HG02885 (cell line): Measurements from ENCODE around the gene STX8.

ENCODE experiments used
- ATAC-seq: cut with Tn5 transposase; IDR thresholded peaks from one replicate; pipeline ENCODE4 v1.9.1; 2021; ENCODE audit warnings: mild to moderate bottlenecking; ENCODE audit not compliant: unreplicated experiment, poor library complexity

The STX8 gene

DNA sequence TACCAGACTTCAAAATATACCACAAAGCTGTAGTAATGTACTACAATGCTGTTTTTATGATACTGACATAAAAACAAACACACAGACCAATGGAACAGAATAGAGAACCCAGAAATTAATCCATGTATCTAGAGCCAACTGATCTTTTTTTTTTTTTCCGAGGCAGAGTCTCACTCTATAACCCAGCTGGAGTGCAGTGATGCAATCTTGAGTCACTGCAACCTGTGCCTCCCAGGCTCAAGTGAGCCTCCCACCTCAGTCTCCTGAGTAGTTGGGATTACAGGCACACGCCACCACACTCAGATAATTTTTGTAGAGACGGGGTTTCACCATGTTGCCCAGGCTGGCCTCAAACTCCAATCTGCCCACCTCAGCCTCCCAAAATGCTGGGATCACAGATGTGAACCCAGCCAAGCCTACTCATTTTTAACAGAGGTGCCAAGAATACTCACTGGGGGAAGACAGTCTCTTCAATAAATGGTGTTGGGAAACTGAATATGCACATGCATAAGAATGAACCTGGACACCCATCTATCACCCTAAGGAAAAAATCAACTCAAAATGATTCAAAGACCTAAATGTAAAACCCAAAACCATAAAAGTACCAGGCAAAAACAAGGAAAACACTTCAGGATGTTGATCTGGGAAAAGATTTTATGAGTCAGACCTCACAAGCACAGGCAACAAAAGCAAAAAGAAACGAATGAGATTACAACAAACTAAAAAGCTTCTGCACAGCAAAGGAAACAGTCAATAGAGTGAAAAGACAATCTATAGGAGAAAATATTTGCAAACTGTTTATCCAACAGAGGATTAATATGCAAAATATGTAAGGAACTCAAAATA lies 63.1 kb downstream of the STX8 start:
- ATAC-seq: no peak

GRCh38 chr17:9509236-9509816 lies 66.3 kb downstream of the STX8 start:
- ATAC-seq: no peak

GRCh38 chr17:9499041-9499440 lies 76.6 kb downstream of the STX8 start:
- no peak for ATAC-seq

DNA sequence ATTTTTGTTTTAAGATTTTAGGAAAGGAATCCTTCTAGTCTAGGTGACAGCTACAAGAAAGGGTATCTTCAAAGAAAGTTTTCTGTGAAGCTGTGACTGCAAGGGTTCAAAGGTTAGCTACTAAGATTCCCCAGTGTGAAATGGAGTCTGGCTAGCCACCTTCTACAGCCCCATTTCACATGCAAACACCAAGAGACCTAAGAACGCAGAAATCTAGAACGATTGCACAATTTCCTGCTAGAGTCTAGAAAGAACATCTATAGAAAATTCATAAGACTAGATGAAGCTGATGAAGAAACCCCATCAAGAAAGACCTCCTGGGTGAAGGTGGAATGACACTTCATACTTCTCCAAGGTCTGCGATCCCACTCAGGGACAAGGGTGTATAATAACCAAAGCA lies 77.1 kb downstream of the STX8 start:
- no peak for ATAC-seq

GRCh38 chr17:9488556-9488955 lies 87.1 kb downstream of the STX8 start:
- no peak for ATAC-seq

DNA sequence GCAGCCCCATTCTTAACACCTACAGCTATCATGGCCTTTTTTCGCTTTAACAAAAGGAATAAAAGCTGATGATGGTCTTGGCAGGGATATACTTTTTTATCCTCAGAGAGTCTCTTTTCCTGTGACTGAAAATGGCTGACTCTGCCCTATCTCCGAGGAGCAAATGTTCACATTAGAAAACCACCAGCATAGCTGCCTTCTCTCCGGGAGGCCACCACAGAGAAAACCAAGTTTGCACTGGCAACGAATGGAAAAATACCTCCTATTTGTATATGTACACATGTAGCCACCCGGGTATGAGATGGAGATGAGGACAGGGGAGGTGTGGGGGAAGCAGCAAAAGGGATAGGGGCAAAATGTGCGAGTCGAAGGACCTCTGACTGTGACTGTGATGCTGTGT lies 88.2 kb downstream of the STX8 start:
- ATAC-seq: no peak

DNA sequence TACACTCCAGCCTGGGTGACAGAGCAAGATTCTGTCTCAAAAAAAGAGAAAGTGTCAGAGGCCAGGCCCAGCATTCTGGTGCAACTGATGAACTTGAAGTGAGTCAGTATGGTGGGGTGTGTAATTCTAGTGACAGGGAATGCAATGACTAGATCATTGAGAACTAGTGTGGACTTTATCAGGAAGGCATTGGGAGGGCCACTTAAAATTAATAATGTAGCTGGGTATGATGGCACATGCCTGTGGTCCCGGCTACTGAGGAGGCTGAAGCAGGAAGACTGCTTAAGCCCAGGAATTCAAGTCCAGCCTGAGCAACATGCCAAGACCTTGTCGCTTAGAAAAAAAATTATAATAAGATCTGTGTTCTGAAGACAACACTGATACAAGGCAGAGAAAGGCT lies 90.8 kb downstream of the STX8 start:
- no peak for ATAC-seq

- ATAC-seq: no peak
Measured at GRCh38 chr17:9479964-9480363, 95.7 kb downstream of the STX8 start.

DNA sequence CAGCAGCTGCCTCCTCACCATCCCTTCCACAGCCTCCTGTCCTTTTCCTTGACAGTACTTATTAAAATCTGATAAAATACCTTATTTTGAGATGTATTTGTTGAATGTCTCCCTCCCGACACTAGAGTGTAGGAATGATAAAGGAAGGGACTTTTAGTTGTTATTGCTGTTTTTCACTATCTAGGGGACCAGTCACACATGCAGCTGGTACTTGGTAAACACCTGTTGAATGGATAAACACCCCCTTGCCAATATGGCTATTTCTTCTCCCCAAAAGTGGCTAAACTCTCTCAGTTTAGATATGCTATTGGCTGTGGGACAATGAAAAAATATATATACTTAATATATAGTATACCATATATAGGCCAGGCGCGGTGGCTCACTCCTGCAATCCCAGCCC lies 96.7 kb downstream of the STX8 start:
- ATAC-seq: no peak

DNA sequence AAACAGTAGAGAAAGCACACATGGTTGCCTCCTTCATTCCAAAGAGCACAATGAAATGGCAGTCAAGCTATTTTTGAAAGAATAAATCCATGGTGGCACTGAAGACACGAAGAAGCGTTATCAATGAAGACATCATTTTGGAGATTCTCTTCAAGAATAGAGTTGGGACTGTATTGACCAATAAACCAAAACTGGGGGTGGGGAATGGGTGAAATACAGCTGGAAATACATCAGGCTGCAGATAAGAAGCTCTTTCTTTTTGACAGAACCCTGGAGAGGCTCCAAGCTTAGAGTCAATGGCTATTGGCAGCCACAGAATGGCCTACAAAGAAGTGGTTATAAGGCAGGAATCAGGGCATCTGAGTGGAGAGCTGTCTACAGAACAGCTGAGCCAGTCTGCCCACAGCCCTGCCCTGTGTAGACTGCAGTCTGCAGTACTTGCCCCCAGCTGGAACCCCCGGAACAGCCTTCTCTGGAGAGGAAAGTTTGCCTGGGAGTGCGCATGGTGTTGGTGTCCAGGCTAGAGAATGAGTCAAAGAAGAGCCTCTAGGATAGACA lies 100.4 kb downstream of the STX8 start:
- no peak for ATAC-seq

DNA sequence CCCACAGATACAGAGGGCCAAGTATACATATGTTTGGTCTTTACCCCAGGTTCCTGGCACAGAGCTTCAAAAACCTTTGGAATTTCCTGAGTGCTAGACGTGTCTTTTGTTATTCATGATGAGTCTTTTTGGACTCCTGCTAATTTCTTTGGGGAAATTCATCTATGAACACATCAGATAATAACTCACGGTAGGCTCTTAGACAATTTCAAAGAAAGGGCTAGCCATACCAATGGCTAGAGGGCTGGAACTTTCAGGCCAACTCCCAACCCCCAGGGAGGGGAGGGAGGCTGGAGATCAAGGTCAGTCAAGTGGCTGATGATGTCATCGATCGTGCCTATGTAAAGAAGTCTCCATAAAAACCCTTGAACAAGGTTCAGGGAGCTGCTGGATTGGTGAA lies 101.9 kb downstream of the STX8 start:
- ATAC-seq: no peak

DNA sequence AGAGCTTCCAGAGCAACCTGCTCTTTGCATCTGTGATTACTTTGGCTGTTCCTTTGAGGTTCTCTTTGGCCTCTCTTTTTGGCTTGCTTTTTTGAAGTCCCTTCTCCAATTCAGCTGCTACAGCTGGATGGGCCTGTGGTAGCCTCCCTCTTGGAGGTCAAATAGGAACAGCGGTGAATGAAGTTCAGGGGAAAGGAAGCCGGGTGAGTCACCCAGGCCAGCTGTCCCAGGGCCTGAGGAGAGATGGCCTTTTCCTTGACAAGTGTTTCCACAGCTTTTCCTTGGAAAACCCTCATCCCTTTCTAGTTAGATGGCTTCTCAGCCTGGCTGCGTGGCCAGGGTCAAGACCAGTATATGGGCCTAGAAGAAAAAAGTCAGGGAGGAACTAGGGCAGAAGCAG lies 103.1 kb downstream of the STX8 start:
- ATAC-seq: no peak

DNA sequence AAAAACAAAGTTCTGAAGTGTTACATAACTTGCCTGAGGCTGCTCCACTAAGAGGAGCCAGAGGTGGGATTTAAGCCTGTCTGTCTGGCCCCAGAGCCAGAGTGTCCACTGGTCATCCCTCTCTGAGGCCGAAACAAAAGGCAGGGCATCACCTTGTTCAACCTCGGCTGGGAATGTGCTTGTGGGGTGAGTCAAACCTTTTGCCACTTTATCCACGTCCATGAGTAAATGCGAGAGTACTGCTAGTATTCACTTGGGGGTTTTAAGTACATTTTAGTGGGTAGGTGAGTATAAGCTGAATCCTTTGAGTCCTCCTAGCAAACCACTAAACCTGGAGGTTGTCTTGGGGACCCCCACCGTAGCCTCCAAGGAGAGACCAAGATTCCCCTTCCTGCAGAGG lies 103.5 kb downstream of the STX8 start:
- ATAC-seq: no peak

GRCh38 chr17:9470171-9470570 lies 105.4 kb downstream of the STX8 start:
- ATAC-seq: no peak

DNA sequence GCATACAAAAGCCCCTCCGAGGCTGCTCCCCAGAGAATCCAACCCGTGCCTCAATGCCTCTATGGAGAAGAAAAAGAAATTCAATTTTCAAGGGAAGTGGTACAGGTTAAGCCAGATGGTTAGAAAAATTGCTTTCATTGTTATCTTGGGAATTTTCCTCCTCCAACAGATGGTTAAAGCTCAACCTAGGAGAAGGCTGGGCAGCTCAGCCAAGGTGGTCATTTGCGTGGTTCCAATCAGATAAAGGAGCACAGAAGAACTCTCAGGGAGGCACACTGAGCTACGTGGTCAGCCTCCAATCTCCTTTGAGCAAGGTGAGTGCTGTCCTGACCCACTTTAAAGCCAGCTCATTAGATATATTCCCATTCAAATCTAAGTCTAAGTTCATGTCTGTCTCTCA lies 106.7 kb downstream of the STX8 start:
- ATAC-seq: no peak

GRCh38 chr17:9468532-9468931 lies 107.1 kb downstream of the STX8 start:
- no peak for ATAC-seq

- no peak for ATAC-seq
Measured at GRCh38 chr17:9467518-9467917, 108.1 kb downstream of the STX8 start.

DNA sequence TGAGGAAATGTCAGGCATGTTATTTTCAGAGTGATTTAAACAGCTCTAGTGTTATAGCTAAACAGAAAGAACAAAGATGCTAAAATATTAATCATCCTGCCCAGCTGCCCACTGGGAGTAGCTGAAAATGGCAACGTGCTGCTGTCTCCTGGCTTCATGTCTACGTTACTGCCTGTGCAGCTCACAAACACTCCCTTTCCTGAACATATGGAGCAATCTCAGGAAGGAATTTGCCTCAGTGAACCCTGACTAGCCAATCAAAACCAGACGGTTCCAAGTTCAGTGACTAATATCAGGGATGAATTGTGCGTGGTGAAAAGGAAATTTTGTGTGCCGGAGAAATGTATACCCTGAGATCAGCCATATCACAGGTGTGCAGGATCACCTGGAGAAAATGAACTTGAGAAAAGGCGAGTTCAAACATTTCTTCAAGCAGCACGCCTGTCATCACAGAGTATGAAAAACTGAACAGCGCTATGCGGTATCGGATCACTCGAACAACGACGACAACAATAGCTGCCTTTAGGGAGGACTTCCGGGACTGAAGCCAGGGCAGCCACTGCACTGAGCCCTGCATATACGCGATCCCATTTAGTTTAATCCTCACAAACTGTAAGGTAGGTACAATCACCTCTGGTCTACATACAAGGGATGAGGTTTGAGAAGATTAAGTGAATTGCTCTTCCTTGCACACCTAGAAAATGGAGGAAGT lies 110.3 kb downstream of the STX8 start:
- ATAC-seq: no peak

DNA sequence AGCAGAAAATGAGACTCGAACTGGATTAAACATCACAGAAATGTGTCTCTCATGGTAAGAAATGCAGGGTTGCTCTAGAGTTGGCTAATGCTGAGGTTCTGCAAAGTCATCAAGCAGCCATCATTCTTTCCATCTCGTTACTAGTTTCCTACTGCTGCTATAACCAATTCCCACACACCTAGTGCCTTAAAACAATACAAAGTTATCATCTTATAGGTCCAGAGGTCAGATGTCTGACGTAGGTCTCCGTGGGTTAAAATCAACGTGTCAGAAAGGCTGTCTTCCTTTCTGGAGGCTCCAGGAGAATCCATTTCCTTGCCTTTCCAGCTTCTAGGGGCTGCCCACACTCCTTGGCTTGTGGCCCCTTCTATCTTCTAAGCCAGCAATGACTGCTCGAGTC lies 118.6 kb downstream of the STX8 start:
- ATAC-seq: no peak

GRCh38 chr17:9456330-9456729 lies 119.3 kb downstream of the STX8 start:
- ATAC-seq: no peak

DNA sequence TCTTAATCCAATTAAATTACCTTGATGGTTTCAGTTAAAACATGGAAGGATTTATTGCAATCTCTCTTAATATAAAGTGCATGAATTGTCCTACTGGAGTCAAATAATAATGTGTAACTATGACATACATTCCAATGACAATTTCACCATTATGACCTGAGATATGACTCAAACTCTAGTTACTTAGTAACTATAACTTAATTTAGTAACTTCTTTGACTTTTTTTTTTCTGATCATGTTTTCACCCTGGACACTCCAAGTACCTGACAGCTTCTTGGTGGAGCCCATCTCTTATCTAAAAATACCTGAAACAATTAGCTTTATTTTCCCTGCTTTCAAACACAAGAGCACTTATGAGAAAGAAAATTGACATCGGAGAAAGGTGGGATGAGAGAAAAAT lies 123.7 kb downstream of the STX8 start:
- no peak for ATAC-seq
